SK-N-SH (cell line): ENCODE data around the gene DSE.

ENCODE experiments used
- EP300 ChIP-seq, 2 experiments: IDR thresholded peaks; 2 replicates each; pipeline versions ENCODE4 v1.4.0 to v1.6.1; 2012; ENCODE audit warnings: borderline replicate concordance in 1 of 2, low read depth in 1 of 2, low read length in 1 of 2
- EZH2phosphoT487 ChIP-seq: fragments of 200-600 bp; sonication (generic); IDR thresholded peaks from 2 replicates; pipeline ENCODE4 v1.6.1; 2017; ENCODE audit warnings: low read depth, mixed run types, mild to moderate bottlenecking, antibody characterized with exemption, moderate library complexity, borderline replicate concordance
- GATA2 ChIP-seq: sonication (generic); formaldehyde crosslinking; IDR thresholded peaks from 2 replicates; pipeline ENCODE4 v1.5.0; 2020; ENCODE audit warnings: mild to moderate bottlenecking, missing genetic modification reagents
- JUND ChIP-seq: IDR thresholded peaks from 2 replicates; pipeline ENCODE4 v1.4.0; 2012
- POLR2AphosphoS5 ChIP-seq: IDR thresholded peaks from 2 replicates; pipeline ENCODE4 v1.6.1; 2012; ENCODE audit warnings: low read depth, low read length
- TAF1 ChIP-seq: IDR thresholded peaks from 2 replicates; pipeline ENCODE4 v1.6.1; 2012; ENCODE audit warnings: low read depth, mild to moderate bottlenecking, low read length, moderate library complexity, borderline replicate concordance
- TEAD4 ChIP-seq: IDR thresholded peaks from 2 replicates; pipeline ENCODE4 v1.4.0; 2012; ENCODE audit warnings: mild to moderate bottlenecking, borderline replicate concordance; ENCODE audit not compliant: insufficient read depth
- TF ChIP-seq, protein P1 (sequence below): fragments of 200-600 bp; sonication (generic); IDR thresholded peaks from 2 replicates; pipeline ENCODE4 v1.6.1; 2017; ENCODE audit warnings: antibody characterized with exemption, mild to moderate bottlenecking, moderate library complexity
- TF ChIP-seq, protein P2 (sequence below): fragments of 150-350 bp; IDR thresholded peaks from 2 replicates; pipeline ENCODE4 v1.6.1; 2016; ENCODE audit warnings: mild to moderate bottlenecking, low read depth, low read length

DNA sequence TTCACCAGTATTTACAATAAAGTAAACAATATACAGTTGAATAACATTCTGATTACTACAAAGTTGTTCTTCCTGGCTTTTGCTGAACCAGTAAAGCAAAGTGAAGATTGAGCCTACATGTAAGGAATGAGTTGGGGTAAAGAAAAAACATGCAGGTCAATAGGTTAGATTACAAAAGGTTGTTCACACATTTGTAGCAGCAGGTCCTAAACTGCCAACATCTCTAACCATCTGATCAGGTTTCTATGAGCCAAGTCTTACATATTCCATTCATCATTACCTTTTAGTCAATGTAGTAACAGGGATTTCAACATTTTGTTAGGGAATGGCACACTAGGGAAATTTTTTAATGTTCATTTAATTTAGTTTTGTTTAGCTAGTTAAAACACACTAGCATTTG, 81.2 kb downstream of the DSE start:
- TF ChIP-seq JUND, result no peak
- TF ChIP-seq, protein P1, sequence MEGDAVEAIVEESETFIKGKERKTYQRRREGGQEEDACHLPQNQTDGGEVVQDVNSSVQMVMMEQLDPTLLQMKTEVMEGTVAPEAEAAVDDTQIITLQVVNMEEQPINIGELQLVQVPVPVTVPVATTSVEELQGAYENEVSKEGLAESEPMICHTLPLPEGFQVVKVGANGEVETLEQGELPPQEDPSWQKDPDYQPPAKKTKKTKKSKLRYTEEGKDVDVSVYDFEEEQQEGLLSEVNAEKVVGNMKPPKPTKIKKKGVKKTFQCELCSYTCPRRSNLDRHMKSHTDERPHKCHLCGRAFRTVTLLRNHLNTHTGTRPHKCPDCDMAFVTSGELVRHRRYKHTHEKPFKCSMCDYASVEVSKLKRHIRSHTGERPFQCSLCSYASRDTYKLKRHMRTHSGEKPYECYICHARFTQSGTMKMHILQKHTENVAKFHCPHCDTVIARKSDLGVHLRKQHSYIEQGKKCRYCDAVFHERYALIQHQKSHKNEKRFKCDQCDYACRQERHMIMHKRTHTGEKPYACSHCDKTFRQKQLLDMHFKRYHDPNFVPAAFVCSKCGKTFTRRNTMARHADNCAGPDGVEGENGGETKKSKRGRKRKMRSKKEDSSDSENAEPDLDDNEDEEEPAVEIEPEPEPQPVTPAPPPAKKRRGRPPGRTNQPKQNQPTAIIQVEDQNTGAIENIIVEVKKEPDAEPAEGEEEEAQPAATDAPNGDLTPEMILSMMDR, result no peak
- no peak for TF ChIP-seq EP300 (IDR thresholded peaks at IDR 0.05; ENCODE audit: borderline replicate concordance in 1 of 2, low read depth in 1 of 2, low read length in 1 of 2)
- TF ChIP-seq, protein P2, sequence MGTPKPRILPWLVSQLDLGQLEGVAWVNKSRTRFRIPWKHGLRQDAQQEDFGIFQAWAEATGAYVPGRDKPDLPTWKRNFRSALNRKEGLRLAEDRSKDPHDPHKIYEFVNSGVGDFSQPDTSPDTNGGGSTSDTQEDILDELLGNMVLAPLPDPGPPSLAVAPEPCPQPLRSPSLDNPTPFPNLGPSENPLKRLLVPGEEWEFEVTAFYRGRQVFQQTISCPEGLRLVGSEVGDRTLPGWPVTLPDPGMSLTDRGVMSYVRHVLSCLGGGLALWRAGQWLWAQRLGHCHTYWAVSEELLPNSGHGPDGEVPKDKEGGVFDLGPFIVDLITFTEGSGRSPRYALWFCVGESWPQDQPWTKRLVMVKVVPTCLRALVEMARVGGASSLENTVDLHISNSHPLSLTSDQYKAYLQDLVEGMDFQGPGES, result no peak
- TF ChIP-seq POLR2AphosphoS5, result no peak
- TF ChIP-seq EZH2phosphoT487, result no peak
- TF ChIP-seq TEAD4, result no peak
- TF ChIP-seq TAF1, result no peak
- no peak for TF ChIP-seq GATA2 (CRISPR knock-in tag)
